ENCODE measurements around the gene SP6.
A peak's percentile ranks its signal among the peaks of the same experiment; 100 is the strongest.

SP6 gene

DNA sequence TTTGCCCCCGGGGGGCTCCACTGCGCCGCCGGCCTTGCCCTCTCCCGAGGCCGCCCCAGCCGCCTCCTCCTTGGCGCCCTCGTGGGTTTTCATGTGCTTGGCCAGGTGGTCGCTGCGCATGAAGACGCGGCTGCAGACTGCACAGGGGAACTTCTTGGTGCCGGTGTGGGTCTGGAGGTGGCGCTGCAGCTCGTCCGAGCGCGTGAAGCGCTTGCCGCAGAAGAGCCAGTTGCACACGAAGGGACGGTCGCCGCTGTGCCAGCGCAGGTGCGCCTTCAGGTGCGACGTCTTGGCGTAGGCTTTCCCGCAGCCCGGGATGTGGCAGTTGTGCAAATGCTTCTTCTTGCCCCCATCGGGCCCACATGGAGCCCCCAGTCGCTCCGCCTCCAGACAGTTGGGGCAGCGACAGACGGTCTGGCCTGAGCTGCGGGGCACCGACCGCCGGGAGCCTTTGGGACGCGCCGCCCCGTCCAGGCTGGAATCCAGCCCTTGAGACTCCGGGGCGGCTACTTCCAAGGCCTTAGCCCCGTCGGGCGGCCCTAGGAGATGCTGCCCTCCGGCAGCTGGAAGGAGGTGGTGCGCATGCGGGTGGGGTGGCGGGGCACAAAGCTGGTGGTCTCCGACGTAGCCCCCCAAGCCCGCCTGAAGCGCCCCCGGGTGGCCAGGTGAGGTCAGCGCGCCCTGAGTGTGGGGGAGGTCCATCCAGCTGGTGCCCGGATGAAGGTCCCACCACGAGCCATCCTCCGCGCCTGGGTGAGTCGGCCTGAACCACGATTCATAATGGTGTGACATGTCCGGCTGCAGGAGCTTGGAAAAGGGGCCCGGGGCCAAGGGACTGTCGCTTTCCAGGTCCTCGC lies 3.4 kb downstream of the SP6 start:
- no peak overlapping the region for H3K4me3 Mint-ChIP-seq
- no peak overlapping the region for H3K27ac Mint-ChIP-seq
- H3K36me3 Mint-ChIP-seq = no peaks in the 10 kb centered on the region
- peaks cover 31% of the 10 kb centered on the region for H3K4me1 Mint-ChIP-seq
- peaks cover 49% of the 10 kb centered on the region for H3K27me3 Mint-ChIP-seq
- no peaks in the 10 kb centered on the region for H3K9me3 Mint-ChIP-seq

DNA sequence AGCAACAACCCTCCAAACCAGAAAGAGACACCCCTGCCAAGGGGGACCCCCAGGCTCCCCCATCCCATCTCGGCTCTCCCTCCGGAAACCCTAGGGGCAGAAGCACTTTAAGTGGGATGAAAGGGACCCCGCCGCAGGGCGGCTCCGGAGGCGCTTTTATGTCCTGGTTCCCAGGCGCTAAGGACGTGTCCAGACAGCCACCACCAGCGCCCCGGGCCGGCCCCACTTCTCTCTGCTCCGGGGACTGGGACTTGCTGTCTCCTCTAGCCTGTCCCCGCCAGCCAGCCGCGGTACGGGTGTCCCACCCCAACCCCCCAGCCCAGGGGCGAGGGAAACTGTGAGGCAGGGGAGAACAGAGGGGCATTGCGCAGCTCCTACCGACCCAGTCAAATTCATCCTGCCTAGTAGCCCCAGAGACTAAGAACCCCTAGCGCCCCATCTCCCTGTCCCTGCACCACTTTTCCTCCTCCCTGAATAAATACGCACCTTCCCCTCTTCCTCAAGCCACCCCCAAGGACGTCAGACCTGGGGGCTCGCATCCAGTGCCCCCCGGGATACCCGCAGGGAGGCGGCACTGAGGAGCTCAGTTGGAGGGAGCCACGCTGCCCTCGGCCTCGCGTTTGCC lies 4.1 kb downstream of the SP6 start:
- H3K9me3 Mint-ChIP-seq = no peaks in the 10 kb centered on the region
- peaks cover 31% of the 10 kb centered on the region for H3K4me1 Mint-ChIP-seq
- peaks cover 41% of the 10 kb centered on the region for H3K27me3 Mint-ChIP-seq
- H3K27ac Mint-ChIP-seq = no peak overlapping the region
- H3K36me3 Mint-ChIP-seq = no peaks in the 10 kb centered on the region
- no peak overlapping the region for H3K4me3 Mint-ChIP-seq

DNA sequence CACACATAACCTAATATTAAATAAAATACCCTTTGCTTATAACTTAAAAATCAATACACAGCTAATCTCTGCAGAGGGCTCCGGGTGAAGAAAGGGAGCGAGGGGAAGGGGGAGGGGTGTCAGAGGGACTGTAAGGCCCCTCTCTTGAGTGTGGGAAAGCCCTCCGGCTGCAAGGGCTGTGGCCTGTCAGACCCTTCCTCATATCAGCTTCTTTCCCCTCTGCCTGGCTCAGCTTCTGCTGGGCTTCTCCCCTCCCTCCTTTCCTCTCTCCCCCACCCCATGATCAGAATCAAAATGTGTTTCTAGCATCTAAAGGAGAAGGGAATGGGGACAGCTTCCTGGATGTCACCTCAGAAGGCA lies 5.3 kb downstream of the SP6 start:
- Mint-ChIP-seq H3K9me3 (no peaks in the 10 kb centered on the region), H3K27ac (peak overlapping the region; percentile 66), H3K36me3 (no peaks in the 10 kb centered on the region), H3K4me3 (no peak overlapping the region), H3K27me3 (peaks cover 39% of the 10 kb centered on the region), H3K4me1 (peaks cover 37% of the 10 kb centered on the region)

DNA sequence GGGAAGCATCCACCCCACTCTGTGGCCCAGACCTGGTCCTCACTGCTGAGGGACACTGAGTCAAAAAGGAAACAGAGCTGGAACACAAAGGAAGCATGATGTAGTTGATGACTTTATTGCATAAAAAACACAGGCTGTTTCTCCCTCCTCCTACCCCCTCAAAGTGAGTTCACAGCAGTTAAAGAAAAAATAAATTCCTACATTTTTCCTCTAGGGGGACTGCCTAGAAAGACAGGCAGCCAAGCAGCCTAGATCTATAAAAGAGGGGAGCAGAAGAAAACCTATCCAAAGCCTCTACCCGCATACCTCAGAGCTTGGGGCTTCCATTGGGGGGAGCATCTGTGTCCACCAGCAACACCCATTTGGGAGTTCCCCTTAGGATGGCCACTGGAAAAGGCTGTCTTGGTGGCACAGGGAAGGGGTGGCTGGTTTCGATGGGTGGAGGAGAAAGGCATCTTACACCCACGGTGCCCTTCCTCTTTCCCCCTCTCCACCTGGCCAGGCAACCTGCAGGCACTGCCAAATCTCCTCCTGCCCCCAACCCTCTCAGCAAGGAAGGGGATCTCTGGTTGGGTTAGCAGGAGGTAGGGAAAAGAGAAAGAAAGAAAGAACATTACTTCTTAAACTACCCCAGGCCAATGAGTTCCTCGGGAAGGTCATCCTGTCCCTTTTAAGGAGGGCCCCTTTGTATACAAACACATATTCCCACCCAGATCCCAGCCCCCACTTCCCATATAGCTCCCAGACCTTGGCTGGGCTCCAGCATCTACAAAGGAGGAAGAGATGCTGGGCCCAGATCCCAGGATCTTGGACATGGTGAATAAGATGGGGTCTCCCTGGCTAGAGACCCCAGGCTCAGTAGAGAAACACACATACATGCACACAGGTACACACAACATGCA lies 5.9 kb downstream of the SP6 start:
- Mint-ChIP-seq H3K27ac (no peak overlapping the region), H3K27me3 (peaks cover 34% of the 10 kb centered on the region), H3K4me1 (peaks cover 36% of the 10 kb centered on the region), H3K36me3 (no peaks in the 10 kb centered on the region), H3K9me3 (no peaks in the 10 kb centered on the region), H3K4me3 (no peak overlapping the region)

DNA sequence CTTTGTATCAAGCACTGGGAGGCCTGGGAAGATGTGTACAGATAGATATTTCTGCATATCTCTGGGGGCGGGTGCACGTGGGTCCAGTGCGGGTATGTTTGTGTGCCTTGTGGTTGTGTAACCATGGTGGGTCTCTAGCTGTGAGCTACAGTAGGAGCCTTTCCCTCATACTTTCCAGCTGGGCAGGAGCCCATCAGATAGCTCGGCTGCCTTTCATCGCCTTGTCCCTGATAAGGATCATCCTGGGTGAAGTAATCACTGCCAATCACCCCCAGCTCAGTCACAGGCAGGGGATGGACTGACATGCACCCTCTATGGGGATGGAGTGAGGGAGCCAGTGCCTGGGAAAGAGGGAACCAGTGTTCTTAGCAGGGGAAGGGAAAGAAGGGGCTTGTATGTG lies 6.7 kb downstream of the SP6 start:
- Mint-ChIP-seq H3K4me1 (peaks cover 44% of the 10 kb centered on the region), H3K4me3 (no peak overlapping the region), H3K27me3 (peaks cover 29% of the 10 kb centered on the region), H3K9me3 (no peaks in the 10 kb centered on the region), H3K27ac (no peak overlapping the region), H3K36me3 (no peaks in the 10 kb centered on the region)

DNA sequence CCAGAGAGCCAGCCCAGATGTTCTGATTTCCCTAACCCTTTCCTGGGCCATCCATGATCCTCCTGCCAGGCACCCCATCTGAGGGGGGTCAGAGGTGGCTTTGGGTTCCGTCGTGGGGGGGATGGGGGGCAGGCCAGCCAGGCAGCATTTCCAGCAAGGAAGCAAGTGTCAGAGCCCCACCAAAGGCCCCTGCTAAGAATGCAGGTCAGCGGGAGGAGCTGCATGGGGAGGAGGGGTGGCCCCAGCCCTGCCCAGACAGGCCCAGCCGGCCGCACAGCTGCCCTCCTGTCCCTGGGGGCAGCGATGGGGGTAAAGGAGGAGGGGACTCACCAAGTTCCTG lies 7.6 kb downstream of the SP6 start:
- Mint-ChIP-seq H3K9me3 (no peaks in the 10 kb centered on the region), H3K36me3 (no peaks in the 10 kb centered on the region), H3K4me3 (no peak overlapping the region), H3K27ac (no peak overlapping the region), H3K4me1 (peaks cover 50% of the 10 kb centered on the region), H3K27me3 (peaks cover 20% of the 10 kb centered on the region)

DNA sequence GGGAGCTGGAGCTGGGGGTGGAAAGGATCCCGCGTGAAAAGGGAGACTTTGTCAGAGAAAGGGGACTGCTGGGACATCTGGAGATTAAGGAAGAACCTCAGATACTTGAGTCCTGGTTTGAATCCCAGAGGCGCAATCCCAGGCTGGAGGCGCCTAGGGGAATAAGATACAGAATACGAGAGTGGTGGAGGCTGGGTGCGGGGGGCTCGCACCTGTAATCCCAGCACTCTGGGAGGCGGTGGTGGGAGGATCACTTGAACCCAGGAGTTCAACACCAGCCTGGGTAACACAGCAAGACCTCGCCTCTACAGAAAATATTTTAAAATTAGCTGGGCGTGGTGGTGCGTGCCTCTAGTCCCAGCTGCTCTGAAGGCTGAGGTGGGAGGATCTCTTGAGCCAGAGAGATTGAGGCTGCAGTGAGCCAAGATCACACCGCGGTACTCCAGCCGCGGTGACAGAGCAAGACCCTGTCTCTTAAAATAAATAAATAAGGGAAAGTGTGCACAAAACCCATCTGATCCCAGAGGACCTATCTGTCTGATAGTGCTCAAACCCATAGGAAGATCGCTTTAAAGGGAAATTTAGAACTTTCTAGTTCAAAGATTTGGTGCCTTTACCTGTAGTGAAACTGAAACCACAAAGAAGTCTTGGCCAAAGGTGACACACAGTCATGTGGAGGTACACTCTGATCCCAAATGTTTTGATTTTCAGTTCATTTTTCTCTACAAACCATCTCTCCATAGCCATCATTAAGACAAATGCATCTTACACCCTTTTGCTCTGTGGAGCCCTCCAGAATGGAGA lies 9.3 kb downstream of the SP6 start:
- Mint-ChIP-seq H3K4me3 (peak overlapping the region; percentile 93), H3K27me3 (peaks cover 16% of the 10 kb centered on the region), H3K4me1 (peaks cover 43% of the 10 kb centered on the region), H3K9me3 (no peaks in the 10 kb centered on the region), H3K27ac (peak overlapping the region; percentile 84), H3K36me3 (no peaks in the 10 kb centered on the region)

DNA sequence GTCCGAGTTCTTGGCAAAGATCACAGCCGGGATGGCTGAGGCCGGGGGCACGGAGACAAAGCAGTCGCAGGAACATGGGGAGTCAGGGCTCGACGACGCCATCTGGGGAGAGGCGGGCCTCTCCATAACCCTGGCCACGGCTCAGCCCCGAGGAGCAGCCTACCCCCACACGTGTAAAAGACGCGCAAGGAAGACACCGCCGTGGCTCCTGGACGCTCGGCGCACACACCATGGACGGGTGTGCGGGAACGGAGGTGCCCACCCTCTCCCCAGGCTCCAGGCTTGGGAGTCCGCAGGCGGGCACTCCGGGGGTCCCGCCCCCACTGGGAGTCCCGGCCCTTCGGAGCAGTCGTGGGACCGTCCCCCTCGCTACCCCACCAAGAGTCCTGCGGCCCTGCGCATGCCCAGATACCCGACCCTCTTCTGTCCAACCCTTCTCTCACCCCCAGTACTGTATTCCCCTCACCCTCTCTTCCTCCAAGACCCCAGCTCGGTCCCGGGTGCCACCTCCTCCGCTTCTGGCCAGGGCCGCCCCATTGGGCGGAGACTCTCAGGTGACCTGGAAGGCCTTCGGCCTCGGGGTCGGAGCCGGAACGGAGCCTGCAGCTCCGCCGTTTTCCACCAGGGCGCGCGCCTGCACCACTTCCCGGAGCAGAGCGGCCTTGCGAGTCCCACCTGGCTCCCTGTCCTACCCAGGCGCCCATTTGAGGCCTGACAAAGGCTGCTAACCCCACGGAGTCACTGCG lies 10.0 kb downstream of the SP6 start, which contains the start of gene SCRN2:
Gene SCRN2, minus strand, starts transcription at position 532 of the 746 bp plus-strand sequence. Its CDS starts 430 bp downstream, at position 102.
- Mint-ChIP-seq H3K36me3 (no peaks in the 10 kb centered on the region), H3K9me3 (no peaks in the 10 kb centered on the region), H3K4me1 (peaks cover 45% of the 10 kb centered on the region), H3K27me3 (peaks cover 11% of the 10 kb centered on the region), H3K4me3 (peak within 1 kb of the TSS; percentile 93), H3K27ac (peak within 1 kb of the TSS; percentile 84)

DNA sequence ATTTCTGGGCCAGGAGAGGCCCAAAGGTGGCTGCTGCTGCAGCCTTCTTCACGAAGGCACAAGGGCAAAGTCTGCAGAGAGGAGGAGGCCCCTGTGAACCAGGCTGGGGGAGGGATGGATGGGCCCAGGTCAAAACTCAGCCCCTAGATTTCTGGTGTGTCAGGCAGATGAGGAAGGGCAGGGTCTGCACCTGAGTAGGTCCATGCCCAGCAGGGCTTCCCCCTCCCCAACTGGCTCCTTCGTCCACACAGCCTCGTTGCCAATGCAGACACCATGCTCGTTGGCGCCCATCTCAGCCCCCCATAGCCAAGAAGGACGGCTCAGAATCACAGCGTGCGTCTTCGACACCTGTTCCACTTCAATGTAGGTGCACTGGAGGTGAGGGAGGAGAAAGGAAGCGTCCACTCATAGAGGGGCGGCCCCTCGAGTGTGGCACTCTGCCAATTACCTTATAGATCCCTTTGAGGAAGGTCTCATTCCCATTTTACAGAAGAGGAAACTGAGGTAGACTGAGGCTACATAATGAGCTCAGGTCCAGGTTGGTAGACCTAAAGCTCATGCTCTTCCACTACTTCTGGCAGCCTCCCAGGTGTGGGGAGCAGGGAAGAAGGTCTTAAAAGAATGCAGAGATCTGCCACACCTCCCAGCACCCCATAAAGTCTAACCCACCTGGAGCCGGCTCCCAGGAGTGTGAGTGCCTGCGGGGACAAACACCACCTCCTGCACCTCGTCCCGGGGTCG lies 10.8 kb downstream of the SP6 start:
- Mint-ChIP-seq H3K27ac (peak overlapping the region; percentile 51), H3K4me3 (peak overlapping the region; percentile 93), H3K36me3 (no peaks in the 10 kb centered on the region), H3K9me3 (no peaks in the 10 kb centered on the region), H3K27me3 (peaks cover 5% of the 10 kb centered on the region), H3K4me1 (peaks cover 52% of the 10 kb centered on the region)

DNA sequence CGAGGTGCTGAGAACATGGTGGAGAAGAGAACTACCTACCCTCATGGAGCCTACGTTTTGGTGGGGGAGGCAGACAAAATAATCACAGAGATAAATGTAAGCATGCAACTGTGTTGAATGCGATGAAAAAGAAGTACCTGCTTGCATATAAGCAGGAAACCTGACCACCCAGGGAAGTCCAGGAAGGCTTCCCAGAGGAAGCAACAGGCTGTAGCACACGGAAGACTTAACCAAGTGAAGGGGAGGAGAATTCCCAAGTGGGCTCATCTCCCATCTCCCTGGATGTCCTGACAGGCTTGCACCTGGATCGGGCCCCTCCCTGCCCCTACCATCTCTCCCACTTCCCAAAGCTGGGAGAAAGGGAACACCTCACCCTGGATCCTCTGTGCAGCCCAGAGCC lies 11.9 kb downstream of the SP6 start:
- Mint-ChIP-seq H3K4me3 (no peak overlapping the region), H3K4me1 (peaks cover 63% of the 10 kb centered on the region), H3K27ac (no peak overlapping the region), H3K27me3 (peaks cover 1% of the 10 kb centered on the region), H3K9me3 (no peaks in the 10 kb centered on the region), H3K36me3 (no peaks in the 10 kb centered on the region)

DNA sequence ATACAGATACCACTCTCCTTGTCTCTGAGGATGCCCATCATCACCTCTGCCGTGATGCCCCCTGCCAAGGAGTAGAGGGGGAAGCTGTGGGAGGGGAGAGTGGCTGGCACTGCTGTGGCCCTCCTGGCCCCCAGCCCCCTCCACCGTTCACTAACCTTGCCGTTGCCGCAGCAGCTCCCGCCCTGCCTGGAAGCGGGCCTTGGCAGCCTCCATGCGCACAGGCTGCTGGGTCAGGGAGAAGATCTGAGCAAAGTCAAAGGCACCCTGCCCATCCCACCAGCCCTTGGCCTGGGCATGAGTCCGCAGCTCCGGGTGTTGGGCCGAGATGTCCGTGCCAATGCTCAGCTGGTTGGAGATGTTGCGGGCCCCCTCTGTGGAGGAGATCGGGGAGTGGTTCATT lies 12.3 kb downstream of the SP6 start:
- H3K4me1 Mint-ChIP-seq = peaks cover 67% of the 10 kb centered on the region
- no peak overlapping the region for H3K4me3 Mint-ChIP-seq
- no peaks in the 10 kb centered on the region for H3K9me3 Mint-ChIP-seq
- H3K27me3 Mint-ChIP-seq = no peaks in the 10 kb centered on the region
- H3K36me3 Mint-ChIP-seq = no peaks in the 10 kb centered on the region
- no peak overlapping the region for H3K27ac Mint-ChIP-seq

DNA sequence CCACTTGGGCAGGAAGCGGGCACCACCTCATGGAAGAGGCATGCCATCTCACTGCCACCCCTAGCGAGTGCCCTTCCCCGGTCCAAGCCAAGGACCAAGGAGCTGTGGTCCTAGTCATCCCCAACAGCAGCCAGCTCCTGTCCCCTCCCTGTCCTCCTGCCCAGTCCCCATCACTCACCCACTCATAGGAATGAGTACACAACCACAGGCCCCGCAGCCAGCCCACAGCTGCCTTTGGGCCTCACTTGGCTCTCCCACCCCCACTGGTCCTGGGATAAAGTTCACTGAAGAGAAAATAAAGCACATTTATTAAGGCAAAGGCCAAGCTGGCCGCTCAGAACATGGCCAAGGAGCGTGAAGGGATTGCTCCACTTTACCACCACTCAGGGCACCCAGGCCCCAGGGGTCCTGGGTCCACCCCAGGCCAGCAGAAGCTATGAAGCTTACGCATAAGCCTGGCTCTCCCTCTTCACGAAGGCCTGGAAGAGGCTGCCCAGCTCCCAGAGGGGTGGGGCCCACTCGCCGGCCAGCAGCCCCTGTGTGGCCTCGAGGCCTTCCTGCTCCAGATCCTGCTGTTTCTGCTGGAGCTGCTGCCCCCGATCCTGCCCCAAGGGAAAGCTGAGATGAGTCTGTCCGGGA lies 13.4 kb downstream of the SP6 start:
- no peaks in the 10 kb centered on the region for H3K9me3 Mint-ChIP-seq
- H3K36me3 Mint-ChIP-seq = no peaks in the 10 kb centered on the region
- no peak overlapping the region for H3K4me3 Mint-ChIP-seq
- peaks cover 65% of the 10 kb centered on the region for H3K4me1 Mint-ChIP-seq
- no peak overlapping the region for H3K27ac Mint-ChIP-seq
- no peaks in the 10 kb centered on the region for H3K27me3 Mint-ChIP-seq

DNA sequence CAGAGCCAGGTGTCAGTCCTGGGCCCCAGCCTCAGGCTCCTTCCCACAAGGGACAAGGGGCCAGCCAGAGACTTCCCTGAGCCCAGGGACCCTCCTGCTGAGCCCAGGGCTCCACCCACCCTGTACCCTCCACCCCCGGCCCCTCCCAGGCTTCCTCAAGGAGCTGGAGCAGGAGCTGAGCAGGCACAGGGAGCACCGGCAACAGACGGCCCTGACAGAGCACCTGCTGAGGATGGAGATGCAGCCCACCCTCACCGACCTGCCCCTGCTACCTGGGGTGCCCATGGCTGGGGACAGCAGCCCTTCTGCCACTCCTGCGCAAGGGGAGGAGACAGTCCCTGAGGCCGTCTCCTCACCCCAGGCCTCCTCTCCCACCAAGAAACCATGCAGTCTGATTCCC lies 14.4 kb downstream of the SP6 start:
- Mint-ChIP-seq H3K27ac (no peak overlapping the region), H3K9me3 (no peaks in the 10 kb centered on the region), H3K36me3 (no peaks in the 10 kb centered on the region), H3K4me1 (peaks cover 64% of the 10 kb centered on the region), H3K27me3 (no peaks in the 10 kb centered on the region), H3K4me3 (no peak overlapping the region)

DNA sequence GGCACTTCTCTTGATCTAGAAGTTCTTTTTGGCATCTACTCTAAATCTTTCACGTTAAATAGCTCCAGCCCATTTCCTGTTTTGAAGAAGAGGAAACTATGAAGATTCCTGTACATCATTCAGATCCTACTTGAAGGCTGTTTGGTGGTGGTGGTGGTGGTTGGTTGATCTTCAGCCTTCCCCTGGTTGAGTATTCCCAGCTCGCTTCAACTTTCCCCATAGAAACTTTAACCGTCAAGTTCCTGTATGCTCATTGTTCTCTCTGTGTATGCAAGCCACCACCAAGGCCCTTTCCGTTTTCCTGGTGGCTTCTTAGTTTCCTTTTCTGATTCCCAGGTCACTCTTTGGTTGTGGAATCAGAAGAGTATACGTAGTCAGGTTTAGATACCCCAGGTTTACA lies 16.2 kb downstream of the SP6 start:
- H3K27ac Mint-ChIP-seq = peak overlapping the region; percentile 79
- peak overlapping the region; percentile 8 for H3K4me3 Mint-ChIP-seq
- H3K9me3 Mint-ChIP-seq = no peaks in the 10 kb centered on the region
- H3K4me1 Mint-ChIP-seq = peaks cover 62% of the 10 kb centered on the region
- no peaks in the 10 kb centered on the region for H3K36me3 Mint-ChIP-seq
- no peaks in the 10 kb centered on the region for H3K27me3 Mint-ChIP-seq

Data from activated naive CD4-positive, alpha-beta T cell treated with anti-CD3 and anti-CD28 coated beads, Interleukin-2, amount 50 U/mL, for 24 hours (primary cell).